ENCODE measurements around the gene FGGY. TPM values are rescaled to one million over a fixed set of nuclear protein-coding genes. Genes with fewer than 3 reads are reported as not detected.
"Not testable (repeated sequence)": the region's sequence is repeated elsewhere in the genome, so short reads cannot be mapped to it uniquely, and the experiment has no call there.

FGGY gene
- polyA plus RNA-seq, 5 donors, result 13.3 to 22.3 (median 17.1) TPM

DNA sequence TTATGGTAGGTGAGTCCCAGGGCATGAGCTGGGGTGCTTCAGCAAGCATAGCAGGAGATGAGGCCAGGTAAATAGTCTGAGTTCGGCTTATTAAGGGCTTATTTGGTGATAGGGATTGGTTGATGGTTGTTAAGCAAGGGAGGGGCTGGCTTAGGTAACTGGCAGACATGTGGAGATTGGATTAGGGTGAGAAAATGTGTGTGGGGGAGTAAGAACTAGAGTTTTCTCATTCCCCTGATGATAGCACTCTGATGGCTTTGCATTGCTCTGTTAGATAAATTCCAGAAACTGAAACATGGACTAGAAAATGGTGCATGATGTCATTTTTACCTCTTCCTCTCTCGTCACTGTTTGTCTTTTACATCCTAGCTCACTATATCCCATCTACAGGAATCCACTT, 53.6 kb downstream of the FGGY start:
- DNase-seq, result no peak

DNA sequence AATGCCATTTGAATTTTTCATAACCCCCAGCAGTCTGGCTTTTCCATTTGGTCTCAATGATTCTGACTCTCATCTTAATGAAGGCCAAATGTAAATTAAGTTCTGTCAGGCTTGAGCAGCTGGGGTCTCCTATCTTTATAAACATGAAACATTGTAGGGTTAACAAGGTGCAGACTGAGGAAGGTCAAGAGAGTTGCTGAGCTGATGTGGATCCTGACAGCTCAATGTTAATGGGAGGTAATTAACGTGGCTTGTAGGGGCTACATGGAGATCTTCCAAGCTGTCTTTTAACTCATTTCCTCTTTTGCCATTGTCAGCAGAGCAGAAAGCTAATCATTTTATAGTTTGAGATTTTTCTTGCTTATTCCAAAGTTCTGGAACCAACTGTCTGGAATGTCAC, 55.2 kb downstream of the FGGY start:
- DNase-seq, result no peak

DNA sequence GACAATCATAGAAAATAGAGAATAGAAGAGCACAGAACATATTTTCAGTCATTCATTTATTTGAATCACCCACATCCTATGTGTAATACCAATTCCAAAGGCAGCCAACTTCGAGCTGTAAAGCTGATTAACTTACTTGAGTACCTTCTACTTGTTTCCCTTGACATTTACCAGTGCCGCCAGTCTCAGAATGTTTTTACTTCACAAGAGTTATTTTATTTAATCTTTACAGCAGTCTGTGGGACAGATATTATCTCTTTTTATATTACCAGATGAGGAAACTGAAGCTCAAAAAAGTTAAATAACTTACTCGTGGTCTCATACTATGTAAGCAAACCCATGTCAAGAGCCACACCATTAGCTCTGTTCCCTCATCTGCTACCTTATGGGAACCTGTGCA, 56.6 kb downstream of the FGGY start:
- DNase-seq, result no peak

DNA sequence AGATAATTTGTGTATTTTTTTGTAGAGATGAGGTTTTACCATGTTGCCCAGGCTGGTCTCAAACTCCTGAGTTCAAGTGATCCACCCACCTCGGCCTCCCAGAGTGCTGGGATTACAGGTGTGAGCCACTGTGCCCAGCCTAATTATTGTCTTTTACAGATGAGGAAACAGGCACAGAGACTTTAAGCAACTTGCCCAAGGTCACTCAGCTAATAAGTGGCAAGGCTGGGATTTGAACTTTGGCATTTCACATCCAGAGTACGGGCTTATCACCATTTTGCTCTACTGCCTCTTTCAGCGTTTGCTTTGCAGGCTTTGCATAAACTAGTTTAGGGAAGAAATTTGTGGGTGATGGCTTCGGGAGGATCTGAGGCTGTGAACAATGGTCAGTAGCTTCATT, 57.3 kb downstream of the FGGY start:
- DNase-seq, result not testable (repeated sequence)

DNA sequence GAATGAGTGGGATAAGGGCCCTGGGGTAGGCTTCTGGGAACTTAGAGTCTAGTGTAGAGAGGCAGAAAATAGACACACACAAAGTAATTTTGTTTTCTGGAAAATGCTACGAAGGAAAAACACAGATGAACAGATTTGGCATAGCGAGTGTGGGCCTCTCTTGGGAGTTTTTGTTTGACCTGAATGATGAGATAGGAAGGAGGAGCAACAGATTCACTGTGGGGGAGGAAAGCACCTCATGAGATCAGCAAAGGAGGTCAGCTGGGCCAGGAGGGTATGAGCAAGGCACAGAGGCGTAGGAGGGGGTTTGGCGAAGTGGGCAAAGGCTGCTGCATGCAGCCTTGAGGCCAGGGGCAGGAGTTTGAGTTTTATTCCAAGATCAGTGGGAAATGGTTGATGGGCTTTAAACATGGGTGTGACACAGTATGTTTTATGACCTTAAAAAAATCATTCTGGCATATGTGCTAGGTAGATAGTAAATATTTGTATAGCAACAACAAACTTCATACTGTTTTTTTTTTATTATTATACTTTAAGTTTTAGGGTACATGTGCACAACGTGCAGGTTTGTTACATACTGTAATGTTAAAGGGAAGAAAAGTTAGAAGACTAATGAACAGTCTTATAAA, 57.9 kb downstream of the FGGY start:
- DNase-seq, result no peak

DNA sequence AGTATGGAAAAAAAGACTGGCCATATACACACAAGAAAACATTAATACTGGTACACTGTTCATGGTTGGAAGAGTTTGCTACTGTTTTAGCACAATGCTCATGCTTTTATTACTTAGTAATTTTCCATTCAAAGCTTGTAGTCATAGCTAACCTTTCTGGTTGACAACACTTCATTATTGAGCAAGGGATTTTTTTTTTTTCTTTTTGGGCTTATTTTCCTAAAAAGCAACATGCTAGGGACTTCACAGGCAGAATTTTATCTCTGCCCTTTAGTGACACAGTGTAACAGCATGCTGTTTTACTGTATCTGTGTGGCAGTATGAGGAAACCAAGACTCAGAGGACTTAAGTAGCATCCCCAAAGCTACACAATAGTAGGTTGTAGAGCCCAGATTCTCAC, 58.5 kb downstream of the FGGY start:
- DNase-seq, result no peak

DNA sequence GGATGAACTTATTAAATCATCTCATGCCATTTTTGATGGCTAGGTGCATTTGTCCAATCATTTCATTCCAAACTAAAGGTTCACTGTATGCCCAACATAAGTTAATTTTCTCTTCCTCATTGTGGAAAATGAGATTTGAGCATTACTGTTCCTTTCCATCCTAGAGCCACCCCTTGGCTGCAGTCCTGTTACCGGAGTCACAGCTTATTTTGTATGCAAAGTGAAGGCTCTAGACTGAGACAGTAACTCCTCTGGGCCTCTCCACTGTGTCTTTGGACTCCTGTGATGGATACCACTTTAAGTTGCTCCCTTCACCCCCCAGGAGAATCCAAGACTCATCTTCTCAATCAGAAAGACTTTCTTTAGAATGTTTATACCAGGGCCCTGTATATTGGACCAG, 59.7 kb downstream of the FGGY start:
- no peak for DNase-seq

DNA sequence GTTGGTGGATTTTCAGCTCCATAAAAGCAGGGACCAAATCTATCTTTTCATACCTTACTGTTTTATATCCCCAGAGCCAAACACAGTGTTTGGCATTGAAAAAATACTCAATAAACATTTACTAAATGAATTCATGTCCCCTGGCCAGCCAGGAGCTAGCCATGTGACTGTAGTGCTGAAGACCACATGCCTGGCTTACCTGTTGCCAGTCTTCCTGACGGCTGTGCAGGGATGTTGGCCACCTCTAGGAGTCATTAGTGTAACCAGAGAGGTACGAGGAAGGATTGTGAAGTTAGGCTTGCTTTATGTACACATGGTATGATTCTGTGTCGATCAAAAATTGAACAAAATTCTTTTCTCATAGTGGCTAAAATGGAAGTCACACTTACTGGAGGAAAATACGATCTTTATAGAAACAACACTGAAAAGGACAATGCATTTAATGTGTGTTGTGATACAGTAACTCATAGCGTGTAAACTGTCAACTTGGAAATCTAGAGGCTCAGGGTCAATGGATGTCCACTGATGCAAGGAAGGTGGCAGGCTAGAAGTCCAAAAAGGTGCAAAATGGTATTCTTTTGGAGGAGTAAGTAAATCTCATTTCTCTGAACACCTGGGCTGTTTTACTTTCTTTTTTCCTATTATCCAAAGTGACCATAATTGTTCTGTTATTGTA, 60.9 kb downstream of the FGGY start:
- no peak for DNase-seq

DNA sequence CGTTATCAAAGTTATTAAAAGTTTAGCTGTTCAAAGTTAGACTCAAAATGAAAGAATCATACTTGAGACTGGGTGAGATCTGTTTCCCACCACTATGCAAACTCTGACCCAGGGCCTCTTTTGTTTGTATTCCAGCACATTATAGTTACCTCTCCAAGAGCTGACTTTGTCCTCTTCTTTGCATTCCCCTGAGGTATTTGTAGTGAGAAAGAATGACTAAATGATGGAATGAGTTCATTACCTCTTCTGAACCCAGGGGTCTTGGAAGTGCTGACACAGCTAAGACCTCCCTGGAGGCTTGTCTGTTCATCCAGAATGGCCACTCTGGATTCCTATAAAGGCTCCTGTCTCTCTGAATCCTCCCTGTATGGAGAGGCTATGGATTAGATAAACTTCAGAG, 62.4 kb downstream of the FGGY start:
- DNase-seq, result no peak

DNA sequence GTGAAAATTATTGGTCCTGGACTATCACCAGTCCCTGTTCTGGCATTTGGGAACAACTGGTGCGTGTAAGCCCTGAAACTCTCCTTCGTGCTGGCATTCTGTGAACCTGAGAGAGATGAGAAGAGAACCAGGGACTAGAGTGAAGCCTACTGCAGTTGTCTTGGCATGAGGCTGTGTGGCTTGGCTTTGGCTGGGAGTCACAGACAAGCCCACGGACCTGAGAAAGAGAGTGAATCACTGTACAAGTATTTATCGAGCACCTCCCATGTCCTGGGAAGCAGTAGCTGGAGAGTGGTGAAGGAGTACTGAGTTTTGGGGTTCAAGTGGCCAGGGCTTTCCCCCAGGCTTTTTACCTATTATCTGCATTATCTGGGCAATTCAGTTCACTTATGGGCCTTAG, 63.3 kb downstream of the FGGY start:
- no peak for DNase-seq

DNA sequence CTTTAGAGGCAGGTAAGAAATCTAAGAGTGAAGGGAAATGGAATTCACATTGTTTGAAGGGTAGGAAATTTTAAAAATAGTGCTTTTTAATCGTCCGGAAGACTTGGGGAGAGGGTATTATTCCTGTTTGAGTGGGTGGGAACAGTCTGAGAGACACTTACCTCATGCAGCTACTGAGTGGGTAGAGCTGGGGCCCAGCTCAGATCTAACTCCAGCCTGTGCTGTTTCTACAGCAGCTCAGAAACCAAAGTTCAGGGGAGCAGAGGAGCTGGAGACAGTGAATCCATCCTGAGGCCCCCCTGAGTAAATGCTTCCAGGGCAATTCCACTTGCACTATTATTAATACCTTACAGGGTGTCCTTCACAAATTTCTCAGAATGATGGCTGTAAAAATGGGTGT, 63.8 kb downstream of the FGGY start:
- DNase-seq, result no peak

DNA sequence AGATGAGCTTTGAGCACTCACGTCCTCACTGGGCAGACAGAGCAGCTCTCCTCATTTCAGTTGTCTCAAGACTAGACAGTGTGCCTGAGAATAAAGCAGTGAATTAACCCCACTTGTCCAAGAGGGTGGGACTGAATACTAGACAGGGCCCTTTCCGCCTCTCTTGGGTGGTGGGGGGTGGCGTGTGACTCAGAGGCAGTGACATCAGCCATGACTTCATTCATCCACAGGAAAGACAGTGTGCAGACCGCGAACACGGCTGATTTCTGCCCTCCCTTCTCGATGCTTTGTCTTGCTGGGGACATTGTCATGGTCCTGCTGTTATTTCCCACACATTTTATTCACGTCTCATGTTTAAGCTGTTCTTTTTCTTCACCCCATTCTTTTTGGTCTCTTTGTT, 64.9 kb downstream of the FGGY start:
- DNase-seq, result no peak

DNA sequence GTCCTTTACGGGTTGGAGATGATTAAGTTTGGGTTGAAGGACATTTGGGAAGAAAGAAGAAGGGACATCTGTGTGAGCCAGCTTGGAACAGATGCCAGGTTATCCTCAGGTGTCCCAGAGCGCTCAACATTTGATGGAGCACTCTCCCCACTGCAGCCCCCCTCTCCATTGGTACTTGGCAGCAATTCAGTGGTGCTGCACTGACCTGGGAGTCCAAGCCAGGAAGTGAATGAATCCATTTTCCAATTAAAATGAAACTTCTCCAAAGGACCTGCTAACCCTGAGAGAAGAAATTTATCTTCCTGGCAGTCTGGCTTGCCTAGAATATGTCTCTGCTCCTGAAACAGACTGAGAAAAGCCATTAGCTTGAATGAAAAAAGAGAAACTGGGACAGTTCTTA, 67.1 kb downstream of the FGGY start:
- DNase-seq, result no peak

DNA sequence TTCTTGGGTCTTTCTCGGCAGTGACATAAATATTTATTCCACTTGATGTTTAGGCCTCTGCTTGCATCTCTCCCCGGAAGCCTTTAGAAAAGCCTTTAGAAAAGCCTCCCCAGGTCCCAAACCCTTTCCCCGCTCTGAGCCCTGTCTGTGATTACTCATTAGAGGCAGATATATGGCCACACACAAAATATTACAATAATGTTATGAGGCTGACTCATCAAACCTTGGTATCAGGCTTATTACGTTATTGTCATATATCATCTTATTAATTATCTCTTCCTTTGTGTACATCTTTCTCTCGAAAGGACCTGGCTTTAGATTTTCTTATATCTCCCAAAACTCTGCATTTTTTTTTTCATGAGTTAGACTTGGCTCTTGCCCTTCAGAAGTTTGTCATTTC, 69.5 kb downstream of the FGGY start:
- DNase-seq, result no peak

DNA sequence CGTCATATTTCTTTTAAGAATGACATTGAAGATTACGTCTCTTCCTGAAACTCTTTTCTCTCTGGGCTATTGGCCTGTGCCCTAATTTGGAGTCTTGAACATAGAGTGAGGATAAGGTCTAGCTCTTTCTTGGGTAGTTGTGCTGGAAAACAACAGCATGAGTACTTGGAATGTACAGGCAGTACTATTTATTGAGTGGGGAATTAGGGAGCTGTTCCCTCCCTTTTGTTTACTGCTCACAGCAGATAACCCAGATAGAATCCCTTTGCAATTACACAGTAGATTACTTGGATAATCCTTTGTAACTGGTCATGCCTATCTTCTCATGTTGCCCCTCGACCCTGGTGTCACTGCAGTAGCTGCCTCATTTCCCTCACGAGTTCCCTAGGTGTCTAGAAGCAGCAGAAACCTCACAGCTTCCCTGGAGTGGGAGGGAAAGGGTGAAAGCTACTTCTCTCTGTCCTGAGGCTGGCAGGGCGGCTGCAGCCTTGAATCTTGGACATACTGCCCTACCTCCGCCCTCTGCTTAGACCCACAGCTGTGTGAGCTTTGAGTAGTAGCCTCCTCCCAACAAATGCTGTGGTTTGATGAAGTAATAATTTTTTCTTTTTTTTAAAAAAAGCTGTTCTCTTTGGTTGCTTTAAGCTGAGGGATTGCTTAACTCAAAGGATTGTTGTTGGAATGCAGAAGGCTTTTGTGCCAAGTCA, 70.6 kb downstream of the FGGY start:
- peak; percentile 75 to 82 for DNase-seq

DNA sequence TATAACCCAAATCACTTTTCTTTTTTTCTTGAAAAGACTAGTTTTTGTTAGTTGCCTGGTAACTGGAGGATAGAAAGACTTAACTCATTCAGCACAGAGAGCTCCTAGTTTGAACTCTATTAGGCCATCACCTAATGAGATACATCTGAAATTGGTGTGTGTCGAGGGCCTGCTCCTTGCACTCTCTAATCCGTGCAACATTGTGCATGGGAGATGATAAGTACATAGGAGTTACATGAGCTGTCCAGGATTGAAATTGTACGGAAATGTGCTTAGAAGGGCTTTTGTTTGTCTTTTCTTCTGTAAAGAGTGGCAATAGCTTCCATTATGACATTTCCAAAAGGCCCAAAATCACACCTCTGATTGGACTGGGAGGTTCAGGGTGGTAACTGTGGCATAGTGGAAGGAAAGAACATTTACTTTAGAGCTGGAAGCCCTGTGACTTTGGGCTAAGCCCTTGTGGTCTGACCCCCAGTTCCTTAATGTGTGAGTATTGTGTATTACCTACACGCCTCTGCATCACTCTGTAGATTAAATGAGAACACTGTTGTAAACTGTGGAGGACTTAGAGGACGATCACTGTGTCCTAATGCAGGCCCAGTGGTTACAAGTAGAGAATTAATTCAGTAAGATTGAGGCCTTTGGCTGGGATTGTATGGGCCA, 71.2 kb downstream of the FGGY start:
- no peak for DNase-seq

DNA sequence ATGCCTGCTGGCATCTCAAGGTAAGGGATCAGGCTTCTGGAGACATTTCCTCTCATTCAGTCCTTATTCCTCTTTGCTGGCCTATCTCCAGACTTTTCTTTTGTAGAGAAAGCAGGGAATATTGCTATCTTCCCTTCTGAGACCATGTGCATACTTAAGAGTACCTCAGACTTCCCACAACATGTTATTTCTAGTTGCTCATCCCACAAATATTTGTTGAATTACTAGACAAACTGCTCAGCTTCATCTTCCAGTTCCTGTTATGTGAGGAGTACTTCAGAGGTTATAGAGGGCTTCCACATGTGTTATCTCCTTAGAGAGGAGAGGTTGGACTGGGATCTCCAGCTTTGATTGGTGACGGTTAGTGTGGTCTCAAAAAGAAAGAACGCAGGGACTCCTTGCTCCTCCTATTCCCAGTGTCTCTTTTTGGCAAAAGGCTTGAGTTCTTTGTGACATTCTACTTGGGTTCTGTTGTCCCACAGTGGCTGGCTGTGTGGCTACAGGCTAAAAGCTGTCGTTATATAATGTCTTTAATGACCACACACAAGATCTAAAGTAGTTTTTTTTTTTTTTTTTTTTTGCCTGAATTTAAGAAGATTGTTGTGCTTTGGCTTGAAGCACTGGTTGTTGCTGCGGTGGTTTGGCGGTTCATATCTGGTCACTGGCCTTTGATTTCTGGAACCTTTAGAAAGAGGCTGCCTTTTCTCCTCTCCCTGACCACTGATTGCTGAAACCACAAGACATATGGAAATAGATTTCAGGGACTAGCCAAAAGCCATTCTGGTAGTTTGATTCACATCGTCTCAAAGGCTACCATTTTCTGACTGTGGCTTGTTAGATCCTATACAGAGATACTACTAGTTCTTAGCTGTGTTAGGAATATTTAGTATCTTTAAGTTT, 78.7 kb downstream of the FGGY start:
- DNase-seq, result no peak

DNA sequence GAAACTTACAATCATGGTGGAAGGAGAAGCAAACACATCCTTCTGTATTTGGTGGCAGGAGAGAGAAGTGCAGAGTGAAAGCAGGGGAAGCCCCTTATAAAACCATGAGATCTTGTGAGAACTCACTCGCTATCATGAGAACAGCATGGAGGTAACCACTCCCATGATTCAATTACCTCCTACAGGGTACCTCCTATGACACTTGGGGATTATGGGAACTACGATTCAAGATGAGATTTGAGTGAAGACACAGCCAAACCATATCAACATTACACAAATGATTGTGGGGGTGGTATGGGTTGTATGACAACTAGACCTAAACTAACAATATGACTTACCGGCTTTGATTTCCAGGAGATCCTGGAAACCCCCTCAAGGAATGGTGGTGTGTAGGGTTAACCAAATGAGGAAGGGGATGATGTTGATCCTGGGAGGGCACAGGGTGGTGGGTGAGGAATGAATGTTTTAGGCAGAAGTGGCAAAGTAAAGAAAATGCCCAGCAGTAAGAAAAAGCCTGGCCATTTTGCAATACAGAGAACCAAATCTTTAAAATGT, 80.5 kb downstream of the FGGY start:
- DNase-seq, result no peak

DNA sequence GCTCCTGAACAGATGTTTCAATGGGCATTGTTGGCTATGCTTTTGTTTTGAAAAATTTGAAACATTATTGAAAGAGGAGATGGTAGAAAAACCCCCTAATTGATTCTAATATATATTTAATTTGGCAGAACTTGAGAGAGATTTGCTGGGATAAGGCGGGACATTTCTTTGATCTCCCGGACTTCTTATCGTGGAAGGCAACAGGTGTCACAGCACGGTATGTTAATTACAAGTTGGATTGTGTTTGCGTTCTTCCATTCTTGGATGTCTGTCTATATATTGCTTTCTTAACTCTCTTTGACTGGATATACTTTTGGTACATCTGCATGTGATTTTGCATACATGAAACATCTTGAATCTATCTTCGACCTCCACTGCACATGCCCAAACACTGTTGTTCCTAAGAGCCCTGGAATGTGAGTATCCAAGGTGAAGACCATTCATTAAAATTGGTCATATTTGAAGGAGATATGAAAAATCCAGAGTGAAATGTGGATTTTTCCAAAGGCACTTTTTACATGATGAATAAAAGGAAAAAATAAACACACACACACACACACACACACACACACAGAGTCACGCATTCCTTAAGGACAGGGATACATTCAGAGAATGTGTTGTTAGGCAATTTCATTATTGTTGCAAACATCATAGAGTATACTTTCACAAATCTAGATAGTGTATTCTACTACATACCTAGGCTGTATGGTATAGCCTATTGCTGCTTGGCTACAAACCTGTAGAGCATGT, 81.9 kb downstream of the FGGY start:
- no peak for DNase-seq

DNA sequence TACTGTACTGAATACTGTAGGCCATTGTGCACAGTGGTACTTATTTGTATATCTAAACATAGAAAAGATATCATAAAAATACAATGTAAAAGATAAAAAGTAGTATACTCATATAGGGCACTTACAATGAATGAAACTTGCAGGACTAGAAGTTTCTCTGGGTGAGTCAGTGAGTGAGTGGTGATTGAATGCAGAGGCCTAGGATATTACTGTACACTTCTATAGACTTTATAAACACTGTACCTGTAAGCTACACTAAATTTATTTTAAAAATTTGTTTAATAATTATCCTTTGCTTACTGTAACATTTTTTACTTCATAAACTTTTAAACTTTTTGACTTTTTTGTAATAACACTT, 82.5 kb downstream of the FGGY start:
- no peak for DNase-seq

DNA sequence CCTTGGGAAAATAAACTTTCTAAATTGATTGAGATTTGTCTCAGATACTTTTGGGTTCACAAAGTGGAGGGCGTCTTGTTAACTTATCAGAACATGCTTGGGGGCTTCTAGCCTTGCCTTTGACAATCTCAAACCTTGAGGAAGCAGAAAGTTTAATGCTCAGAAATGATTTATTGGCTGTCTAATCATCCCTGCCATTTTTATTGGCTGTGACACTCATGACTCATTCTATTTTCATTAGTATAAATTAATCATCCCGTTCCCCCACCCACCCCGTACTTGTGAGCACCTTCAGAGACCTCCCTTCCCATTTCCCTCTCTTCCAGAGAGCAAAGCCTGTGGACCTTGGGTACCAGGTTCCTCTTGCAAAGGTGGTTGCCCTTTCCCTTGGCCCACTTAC, 87.1 kb downstream of the FGGY start:
- DNase-seq, result no peak

Measured in right lung (tissue), 5 donors.